Stimulated activated naive CD4-positive, alpha-beta T cell (primary cell): ENCODE results near the gene PCSK5.

Experiments used
- DNase-seq, 6 experiments: peaks; one replicate each; lab custom pipeline; 2025; lab: John Stamatoyannopoulos, UW

PCSK5 gene

DNA sequence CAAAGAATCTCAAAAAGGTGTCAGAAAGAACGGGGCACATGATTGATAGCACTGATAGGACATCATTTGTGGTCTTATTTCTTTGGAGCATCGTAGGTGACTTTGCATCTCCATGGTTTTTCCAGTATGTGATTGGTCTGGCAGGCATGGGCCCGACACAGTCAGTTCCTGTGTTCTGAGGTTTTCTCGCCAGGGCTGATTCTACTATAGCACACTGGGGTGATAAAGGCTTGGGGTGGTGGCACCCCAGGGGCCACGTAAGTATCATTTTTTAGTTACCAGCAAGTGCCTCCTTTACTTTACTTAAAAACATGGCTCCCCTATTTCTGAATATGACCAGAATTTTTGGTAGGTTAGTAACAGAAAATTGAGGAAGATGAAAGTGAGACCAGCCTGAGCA, 301.0 kb downstream of the PCSK5 start:
- DNase-seq, result no peak

DNA sequence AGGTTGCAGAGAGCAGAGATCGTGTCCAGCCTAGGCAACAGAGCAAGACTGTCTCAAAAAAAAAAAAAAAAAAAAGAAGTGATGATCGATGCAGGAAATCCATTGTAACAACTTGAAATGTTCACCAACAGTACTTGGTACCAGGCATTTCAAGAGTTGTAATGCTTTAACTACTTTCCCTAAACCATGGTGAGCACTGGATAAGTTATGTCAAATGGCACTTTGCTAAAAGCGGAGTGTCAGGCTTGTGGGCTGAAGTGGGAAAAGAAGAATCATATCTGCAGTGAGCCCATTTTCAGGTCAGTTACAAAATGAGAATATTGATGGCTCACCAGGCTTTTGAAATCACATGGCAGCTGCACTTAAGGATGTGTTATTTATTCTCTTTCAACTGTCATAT, 301.5 kb downstream of the PCSK5 start:
- no peak for DNase-seq

DNA sequence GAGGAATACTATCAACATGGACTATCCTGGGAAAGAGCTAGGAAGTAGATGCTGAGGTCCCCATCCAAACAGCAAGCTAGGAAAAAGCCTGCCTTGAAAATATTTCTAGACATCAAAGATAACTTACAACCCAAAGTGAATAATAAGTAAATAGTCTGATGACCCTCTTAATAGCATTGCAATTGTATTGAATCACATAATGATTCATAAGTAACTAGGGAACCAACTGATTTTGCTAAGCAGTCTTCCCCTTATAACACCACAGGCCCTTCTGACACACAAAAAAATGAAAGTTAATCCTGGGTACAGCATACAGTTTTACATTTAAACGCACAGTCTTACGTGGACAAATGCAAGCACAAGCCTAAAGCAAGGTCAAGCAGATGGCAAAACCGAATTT, 304.4 kb downstream of the PCSK5 start:
- DNase-seq, result no peak

DNA sequence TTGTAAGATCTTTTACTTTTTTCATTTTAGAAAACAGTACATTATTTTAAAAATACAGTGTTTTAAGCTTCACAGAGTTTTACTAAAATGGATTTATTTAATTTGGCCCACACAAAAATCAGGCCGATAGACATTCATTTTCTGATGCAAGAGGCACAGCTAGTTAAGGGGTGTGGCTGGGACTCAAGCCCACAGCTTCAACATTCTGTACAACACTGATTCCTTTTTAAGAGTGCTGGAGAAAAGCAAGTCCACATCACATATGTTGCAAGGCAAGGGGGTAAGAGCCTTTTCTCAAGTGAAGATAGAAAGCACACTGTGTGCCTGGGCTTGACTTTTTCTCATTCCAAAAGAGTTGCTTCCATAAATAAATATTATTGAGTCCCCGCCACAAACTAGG, 307.9 kb downstream of the PCSK5 start:
- DNase-seq, result no peak

DNA sequence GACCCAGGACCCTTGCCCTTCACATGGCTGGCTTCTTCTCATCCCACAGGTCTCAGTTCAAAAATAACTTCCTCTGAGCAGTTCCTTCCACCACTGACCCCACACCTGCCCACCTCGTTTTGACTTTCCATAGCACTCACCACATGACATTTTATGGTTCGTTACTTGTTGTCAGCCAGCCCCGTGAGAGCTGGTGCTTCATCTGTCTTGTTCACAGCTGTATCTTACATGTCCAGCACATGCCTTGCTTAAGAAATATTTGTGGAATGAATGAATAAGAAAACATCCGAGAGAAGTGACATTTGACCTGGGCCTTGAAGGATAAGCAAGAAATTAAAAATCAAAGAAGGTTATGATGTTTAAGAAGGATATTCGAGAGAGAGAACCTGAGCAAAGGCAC, 309.8 kb downstream of the PCSK5 start:
- no peak for DNase-seq

DNA sequence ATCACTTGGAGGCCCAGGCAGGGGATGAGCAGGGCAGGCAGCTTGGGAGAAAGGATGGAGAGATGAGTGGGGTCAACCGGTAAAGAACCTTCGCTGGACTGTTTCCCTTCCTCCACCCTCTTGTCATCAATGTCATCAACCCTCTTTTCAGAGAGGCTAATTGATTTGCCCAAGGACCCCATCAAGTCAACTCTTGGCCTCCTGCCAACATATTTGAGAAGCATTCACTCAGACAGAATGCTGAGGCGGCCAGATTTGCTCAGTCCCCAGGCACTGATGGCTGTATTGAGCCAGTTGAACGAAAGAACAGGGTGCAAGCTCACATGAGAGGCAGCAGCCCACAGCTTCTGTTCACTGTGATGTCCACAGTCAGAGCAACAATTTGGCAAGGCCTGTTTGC, 310.3 kb downstream of the PCSK5 start:
- no peak for DNase-seq

DNA sequence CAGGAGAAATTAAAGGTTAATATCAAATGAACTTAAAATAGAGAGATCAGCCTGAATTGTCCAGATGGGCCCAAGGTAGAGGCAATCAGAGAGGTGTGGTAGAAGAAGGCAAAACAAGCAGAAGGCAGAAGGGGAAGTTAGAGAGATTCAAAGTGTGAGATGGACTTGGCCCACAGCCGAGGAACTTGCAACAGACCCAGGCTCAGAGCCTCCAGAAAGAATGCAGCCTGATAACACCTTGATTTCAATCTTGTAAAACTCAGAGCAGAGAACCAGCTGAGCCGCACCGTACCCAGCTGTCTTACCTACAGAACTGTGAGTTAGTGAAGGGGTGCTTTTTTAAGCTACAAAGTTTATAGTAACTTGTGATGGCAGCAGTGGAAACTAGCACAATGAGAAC, 312.9 kb downstream of the PCSK5 start:
- no peak for DNase-seq

DNA sequence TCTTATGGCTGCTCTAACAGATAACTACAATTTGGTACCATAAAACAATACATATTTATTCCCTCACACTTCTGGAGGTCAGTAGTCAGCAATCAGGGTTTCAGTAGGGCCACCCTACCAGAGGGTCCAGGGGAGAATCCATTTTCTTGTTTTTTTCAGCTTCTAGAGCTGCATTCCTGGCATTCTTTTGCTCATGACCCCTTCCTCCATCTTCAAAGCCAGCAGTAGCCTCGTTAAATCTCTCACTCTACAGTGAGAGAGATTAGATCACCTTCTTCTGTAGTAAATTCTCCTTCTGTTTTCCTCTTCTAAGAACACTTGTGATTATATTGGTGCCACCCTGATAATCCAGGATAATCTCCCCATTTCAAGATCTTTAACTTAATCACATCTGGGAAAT, 316.3 kb downstream of the PCSK5 start:
- no peak for DNase-seq

DNA sequence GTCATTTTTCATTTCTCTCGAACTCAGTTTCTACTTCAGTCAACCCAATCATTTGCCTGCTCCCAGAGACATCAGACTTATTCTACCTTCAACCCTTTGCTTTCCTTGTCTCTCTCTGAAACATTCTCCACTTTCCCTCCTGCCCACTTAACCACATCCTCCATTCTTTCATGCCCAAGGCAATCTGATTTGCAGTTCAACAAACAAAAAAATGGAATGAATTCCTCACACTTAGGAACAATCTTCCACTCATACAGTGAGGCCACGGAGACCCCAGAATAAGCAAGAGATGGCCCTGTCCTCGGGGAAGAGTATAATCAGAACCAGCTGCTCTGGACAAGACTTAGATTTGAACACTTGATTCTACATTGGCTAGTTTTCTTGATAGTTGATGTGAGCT, 323.3 kb downstream of the PCSK5 start:
- DNase-seq, result no peak

DNA sequence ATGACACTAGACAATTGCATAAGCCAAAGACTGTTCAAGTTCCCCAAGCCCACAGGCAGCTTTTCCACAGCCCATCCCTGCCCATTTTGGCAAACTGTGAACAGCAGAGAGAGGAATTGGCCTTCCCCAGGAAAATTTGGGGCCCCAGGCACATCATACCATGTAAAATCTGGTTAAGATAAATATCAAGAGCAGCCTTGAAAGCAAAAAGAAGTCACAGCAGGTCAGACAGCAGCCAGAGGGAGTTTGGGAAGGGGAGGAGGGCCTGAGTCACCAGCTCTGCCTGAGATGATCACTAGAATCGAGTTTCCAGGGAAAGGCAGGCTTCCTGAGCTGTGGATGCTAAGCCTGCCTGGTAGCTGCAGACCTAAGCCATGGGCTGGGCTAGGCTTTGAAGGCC, 324.6 kb downstream of the PCSK5 start:
- no peak for DNase-seq

DNA sequence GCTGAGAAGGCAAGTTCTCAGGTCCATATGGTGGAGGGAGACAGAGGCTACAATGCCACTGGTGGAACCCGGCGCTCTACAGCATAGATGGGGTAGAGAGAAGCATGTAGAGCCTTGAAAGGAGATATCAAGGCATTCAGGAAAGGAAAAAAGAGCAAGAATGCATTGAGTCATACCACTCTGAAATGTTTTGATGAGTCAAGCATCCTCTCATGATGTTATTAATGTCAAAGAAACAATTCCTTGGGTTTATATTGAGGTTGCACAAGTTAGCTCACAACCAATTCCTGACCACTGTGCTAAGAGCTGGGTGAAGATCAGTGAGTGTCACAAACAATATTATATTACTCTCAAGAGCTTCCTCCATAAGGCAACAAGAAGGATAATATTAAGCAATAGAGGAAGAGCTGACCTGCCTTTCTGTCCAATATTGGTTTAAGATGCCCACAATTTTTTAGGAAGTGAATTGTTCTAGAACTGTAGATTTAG, 325.7 kb downstream of the PCSK5 start:
- no peak for DNase-seq

DNA sequence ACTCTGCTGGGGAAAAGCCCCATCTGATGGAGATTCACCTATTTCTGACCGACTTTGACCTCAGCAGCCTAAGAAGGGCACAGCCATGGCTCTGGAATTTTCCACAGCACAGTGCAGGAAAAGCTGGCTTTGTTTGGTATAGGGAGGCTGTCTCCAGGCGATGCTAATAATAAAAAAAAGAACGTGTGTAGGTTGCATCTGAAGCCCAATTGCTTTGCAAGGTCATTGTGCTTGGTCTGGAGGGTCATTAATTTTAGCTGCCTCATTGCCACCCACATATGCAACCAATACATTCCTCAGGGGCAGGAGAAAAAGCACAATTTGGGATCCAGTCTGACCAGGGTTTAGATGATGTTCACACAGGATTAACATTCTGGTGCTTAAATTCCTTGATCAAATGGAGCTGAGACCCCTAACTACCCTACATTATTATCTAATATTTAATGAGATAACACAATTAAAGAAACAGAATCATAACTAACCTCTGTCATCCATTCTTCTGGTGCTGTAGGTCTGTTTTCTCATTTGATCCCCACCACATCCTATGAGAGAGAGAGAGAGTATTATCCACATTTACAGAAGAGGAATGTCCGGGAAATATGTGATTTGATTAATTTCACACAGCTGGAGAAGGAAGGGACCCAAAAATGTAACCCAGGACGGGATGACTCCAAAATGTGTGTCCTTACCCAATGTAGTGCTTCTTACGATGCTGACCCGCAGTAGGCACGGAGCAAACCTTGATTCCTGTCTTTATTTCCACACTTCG, 327.8 kb downstream of the PCSK5 start:
- no peak for DNase-seq

DNA sequence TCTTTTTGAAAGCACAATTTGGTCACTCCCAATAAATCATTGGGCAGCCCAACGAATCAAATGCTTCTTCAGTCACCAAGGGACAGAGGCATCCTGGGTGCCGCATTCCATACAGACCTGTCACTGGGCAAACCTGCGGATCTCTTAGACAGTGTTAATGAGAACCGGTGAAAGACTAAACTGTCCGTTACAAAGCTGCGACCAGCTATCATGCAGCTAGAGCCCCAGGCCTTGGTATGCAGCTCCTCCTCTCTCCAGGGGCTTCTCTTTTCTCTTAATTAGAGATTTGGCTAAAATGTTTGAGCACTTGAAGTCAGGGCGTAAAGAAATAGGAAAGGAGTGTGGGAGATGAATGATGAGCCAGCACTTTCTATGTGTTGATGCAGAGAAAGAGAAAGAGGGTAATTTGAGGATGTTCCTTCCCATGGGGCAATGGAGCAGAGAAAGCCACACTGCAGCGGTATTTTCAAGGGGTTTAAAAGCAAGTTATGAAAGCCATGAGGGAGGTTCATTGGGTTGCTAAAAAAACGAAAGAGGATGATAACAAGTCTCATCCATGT, 328.5 kb downstream of the PCSK5 start:
- DNase-seq, result no peak

DNA sequence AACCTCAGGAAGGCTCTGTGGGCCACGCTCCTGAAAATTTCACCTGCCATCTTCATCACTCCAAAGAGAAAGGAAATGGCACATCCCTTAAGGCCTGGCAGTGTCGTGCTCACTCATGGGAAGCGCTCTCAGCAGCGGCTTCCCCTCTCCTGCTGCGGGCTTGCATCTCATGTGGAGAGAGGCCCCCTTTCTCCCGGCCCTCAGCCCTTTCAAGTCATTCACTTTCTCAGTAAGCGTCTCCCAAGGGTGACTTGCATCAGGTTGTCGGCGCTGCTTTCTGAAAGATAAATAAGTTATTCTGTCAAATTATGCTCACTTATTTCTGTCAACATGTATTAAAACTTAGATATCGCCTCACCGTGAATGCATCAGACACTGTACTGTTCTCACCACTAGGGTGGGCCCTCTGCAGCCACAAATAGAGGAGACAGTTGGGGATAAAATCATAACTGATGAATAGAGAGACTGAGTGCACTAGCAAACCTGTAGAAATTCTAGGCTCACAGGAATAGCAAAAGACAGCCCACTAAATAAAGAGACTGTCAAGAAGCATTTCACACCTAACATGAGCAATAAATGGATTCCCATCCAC, 329.2 kb downstream of the PCSK5 start:
- DNase-seq, result no peak

DNA sequence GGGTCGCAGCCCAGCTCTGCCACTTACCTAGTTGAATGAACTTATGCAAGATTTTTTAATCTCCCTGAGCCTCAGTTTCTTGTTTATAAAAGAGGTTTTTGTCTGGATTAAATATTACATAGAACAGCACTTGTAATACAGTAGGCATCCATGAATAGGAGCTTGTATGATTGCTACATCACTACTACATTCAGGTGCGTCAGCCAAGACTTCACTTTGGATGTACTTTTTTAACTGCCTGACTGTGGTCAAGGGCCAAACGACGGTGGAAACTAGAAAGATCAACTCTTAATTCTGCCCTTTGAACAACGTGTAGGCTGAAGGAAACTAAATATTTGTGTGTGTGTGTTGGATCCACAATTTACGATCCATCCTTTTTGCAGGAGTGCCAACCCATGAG, 330.9 kb downstream of the PCSK5 start:
- DNase-seq, result no peak

DNA sequence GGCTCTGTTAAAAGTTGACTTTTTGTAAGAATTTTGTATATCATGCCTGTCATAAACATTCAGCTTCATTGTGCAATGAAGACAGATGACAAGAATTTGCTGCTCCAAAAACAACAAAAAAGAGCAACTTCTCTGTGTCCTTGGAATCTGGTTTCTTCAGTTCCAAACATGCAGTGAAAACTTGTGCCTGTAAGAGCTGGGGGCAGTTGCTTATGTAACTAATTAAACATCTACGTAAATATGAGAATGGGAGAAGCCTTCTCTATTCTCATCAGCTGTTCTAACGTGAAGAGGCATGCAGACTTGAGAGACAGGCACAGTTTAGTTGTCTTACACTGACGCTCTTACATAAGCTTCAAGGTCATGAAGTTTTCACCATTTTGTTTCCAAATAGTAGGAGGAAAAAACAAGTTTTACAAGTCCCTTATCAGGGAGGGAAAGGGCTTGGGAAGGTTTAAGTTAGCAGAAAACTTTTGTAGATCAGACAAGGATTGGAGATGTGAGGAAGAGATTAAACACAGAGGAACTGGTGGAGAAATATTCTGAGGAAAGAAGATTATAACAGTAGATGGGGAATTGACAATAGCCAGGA, 333.4 kb downstream of the PCSK5 start:
- no peak for DNase-seq

DNA sequence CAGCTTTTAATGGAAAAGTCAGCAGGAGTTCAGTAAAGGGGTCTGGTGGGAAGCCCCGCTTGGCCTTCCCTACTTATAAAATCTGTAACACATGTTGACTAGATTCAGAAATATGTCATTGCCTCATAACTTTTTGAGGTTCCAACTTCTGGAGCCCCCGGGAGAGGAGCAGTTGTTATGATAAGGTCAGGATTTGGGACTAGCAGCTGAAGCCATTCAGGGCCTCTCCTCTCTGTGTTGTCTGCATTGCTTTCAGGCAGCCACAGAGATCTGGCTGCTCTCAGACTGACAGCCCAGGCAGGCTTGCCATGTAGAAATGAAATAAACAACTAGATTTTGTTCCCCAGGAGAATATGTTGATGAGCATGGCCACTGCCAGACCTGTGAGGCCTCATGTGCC, 336.7 kb downstream of the PCSK5 start:
- no peak for DNase-seq

DNA sequence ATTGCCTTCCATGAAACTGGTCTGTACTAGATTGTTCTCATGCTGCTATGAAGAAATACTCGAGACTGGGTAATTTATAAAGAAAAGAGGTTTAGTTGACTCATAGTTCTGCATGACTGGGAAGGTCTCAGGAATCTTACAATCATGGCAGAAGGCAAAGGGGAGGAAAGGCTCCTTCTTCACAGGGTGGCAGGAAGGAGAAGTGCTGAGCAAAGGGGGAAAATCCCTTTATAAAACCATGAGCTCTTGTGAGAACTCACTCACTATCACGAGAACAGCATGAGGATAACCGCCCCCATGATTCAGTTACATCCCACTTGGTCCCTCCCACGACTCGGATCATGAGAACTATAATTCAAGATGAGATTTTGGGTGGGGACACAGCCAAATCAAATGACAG, 340.5 kb downstream of the PCSK5 start:
- no peak for DNase-seq

DNA sequence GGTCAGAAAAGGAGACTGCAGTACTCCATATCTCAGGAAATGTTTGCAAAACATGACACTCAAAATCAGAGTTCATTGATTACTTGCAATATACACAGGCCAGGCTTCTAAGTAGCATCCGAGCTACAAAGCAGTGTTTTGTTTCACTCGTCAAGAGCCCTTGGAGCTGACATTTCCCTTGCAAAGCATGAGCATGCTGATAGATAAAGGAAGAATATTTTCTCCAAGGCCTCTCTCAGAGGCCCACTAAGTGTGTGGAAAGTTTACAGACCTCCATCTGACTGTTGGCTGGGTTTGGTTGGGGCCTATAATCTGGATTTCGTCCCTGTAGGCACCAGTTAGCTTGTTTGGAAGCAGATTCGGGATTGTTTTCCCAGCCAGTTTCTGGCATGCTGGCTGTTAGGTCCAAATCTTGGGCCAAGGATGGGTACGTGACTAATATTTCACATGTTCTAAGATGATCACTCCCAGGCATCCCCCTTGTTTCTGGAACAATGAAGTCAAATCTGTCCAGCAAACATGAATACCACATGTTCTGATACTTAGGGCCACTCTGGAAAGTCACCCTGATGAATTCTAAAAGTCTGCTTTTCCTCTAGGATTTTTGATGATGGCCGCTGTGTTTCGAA, 342.5 kb downstream of the PCSK5 start:
- DNase-seq, result no peak

DNA sequence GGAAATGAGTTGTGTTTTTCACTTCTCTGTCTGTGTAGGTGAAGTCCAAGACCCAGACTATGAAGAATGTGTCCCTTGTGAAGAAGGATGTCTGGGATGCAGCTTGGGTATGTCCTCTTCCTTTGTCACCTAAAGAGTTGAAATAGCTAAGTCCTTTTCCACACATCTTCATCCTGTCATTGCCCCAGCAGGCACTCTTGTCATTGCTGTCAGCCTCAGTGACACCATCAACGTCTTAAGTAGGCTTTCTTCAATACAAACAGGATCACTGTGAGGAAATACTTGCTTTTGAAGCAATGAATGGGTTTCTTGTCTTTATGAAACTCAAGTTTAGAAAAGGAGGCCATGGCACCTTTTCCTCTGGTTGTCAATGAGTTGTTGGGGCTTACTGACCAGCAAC, 350.1 kb downstream of the PCSK5 start:
- no peak for DNase-seq

DNA sequence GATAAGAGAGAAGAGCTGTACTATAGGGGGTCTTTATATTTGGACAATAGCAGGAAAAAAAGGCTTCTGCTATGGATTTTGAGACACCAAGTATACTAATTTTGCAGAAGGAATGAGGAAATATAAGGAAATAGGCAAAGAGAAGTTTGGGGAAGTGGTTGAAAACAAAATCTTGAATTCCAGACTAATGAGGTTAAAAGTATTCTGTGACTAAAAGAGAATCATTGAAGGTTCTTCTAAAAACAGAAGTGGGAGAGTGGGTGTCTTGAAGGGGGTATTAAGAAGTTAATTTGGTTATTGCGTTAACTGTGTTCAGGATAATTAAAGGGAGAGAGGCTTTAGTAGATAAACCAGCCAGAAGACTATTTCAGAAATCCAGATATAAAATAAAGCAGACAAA, 355.0 kb downstream of the PCSK5 start:
- no peak for DNase-seq

DNA sequence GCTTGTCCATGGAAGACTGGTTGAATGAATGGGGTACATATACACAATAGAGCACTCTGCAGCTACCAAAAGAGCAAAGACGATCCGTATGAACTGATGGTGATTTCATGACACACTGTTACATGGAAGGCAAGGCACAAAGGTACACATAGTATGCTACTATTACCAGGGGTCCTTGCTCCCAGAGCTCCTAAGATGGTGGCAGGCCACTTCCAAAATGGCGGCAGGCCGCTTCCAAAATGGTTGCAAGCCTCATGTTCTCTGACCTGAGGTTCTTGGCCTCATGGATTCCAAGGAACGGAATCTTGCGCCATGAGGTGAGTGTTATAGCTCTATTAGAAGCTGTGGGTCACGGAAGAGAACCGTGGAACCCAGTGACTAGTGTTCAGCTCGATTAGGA, 356.2 kb downstream of the PCSK5 start:
- DNase-seq, result no peak

DNA sequence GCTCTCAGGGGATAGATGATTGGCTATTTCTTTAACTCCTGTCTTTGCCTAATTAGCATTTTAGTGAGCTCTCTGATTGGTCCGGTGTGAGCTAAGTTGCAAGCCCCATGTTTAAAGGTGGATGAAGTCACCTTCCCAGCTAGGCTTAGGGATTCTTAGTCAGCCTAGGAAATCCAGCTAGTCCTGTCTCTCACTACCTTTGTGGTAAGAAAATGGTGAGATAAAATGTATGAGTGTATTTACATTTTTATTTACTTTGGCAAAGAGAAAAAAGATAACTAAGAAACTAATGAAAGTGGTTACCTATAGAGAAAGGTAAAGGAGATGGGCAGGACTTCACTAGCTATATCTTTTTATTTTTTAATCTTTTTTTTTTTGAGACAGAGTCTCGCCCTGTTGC, 357.0 kb downstream of the PCSK5 start:
- no peak for DNase-seq
